WTC11 (cell line): Measurements from ENCODE around the gene TES. TPM values are rescaled to one million over a fixed set of nuclear protein-coding genes. Genes with fewer than 3 reads are reported as not detected.

Experiments used
- ATAC-seq: fragments of 200-7000 bp; cut with Tn5 transposase; 2 replicates; pipeline ENCODE4 v1.10.0; 2021; ENCODE audit warnings: mild to moderate bottlenecking, moderate library complexity
- CTCF ChIA-PET: fragments of 300-600 bp; sonication (Branson Sonifier 250); formaldehyde crosslinking; loops from one replicate; lab custom pipeline; 2021; ENCODE audit warnings: antibody characterized with exemption; lab: Charles Lee
- POLR2A ChIA-PET: fragments of 350-600 bp; sonication (Branson Sonifier 250); formaldehyde crosslinking; loops from one replicate; lab custom pipeline; 2021; ENCODE audit warnings: antibody characterized with exemption; lab: Charles Lee
- DNase-seq: peaks from one replicate; pipeline ENCODE4 v3.0.0; 2021; ENCODE audit warnings: low spot score
- H3K27ac Mint-ChIP-seq: 2 replicates; pipeline ENCODE4 v1.8.0; 2021; ENCODE audit warnings: mixed read lengths
- H3K27me3 Mint-ChIP-seq: 2 replicates; pipeline ENCODE4 v1.8.0; 2021; ENCODE audit warnings: low read depth, mild to moderate bottlenecking, moderate library complexity, mixed read lengths
- H3K36me3 Mint-ChIP-seq: 2 replicates; pipeline ENCODE4 v1.8.0; 2021; ENCODE audit warnings: mixed read lengths
- H3K4me1 Mint-ChIP-seq: 2 replicates; pipeline ENCODE4 v1.8.0; 2022; ENCODE audit warnings: mixed read lengths
- H3K4me3 Mint-ChIP-seq: 2 replicates; pipeline ENCODE4 v1.8.0; 2021; ENCODE audit warnings: mild to moderate bottlenecking, moderate library complexity, mixed read lengths
- H3K9me3 Mint-ChIP-seq: 2 replicates; pipeline ENCODE4 v1.8.0; 2021; ENCODE audit warnings: mixed read lengths
- CREM ChIP-seq: sonication (generic); formaldehyde crosslinking; IDR thresholded peaks from 2 replicates; pipeline ENCODE4 v1.8.1; 2022; ENCODE audit warnings: mild to moderate bottlenecking, missing genetic modification reagents, moderate library complexity
- ESRRA ChIP-seq: sonication (generic); formaldehyde crosslinking; IDR thresholded peaks from 2 replicates; pipeline ENCODE4 v1.8.1; 2022; ENCODE audit warnings: mild to moderate bottlenecking, missing genetic modification reagents, borderline replicate concordance
- JUN ChIP-seq: sonication (generic); formaldehyde crosslinking; IDR thresholded peaks from 2 replicates; pipeline ENCODE4 v1.8.0; 2023; ENCODE audit warnings: mild to moderate bottlenecking, missing genetic modification reagents
- NFATC4 ChIP-seq: fragments of 250-450 bp; sonication (Bioruptor Pico); IDR thresholded peaks from 2 replicates; pipeline ENCODE4 v1.9.0; 2021; ENCODE audit warnings: mild to moderate bottlenecking
- NR3C1 ChIP-seq: sonication (generic); formaldehyde crosslinking; conservative IDR thresholded peaks from 2 replicates; pipeline ENCODE4 v1.8.1; 2023; ENCODE audit warnings: low read depth, mild to moderate bottlenecking, missing genetic modification reagents
- total RNA-seq: library from RNA; stranded (reverse); gene quantifications from 3 replicates; pipeline ENCODE4 v1.2.3, GENCODE V29; 2021
- TF ChIP-seq, protein P1 (sequence below): sonication (generic); formaldehyde crosslinking; conservative IDR thresholded peaks from 2 replicates; pipeline ENCODE4 v1.8.1; 2023; ENCODE audit warnings: mild to moderate bottlenecking, low read depth, missing genetic modification reagents, moderate library complexity
- TF ChIP-seq, protein P2 (sequence below): fragments of 250-450 bp; sonication (Bioruptor Pico); IDR thresholded peaks from 2 replicates; pipeline ENCODE4 v1.9.0; 2021; ENCODE audit warnings: mild to moderate bottlenecking
- TF ChIP-seq, protein P3 (sequence below): sonication (generic); formaldehyde crosslinking; IDR thresholded peaks from 2 replicates; pipeline ENCODE4 v1.8.1; 2023; ENCODE audit warnings: mild to moderate bottlenecking, missing genetic modification reagents
- TF ChIP-seq, protein P4 (sequence below): fragments of 200-600 bp; IDR thresholded peaks from 2 replicates; pipeline ENCODE4 v1.8.0; 2022; ENCODE audit warnings: antibody characterized with exemption
- TF ChIP-seq, protein P5 (sequence below): sonication (generic); formaldehyde crosslinking; IDR thresholded peaks from 2 replicates; pipeline ENCODE4 v1.8.1; 2023; ENCODE audit warnings: mild to moderate bottlenecking, missing genetic modification reagents

Gene TES
- total RNA-seq, 1 experiment from 2014 or later: 48.5 TPM

DNA sequence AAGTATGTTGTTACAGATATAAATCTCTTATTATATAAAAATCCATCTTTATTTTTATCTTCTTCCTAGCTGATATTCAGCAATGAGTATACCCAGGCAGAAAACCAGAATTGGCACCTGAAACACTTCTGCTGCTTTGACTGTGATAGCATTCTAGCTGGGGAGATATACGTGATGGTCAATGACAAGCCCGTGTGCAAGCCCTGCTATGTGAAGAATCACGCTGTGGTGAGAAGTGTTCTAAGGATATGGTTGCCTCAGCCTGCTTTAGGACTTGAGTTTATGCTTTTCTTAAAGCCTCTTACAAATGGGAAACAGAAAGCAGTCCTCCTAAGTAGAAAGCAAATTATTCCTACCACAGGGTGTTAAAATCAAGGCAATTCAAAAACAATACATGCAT is 41.9 kb downstream of the TES start (continued):
- TF ChIP-seq, protein P1, sequence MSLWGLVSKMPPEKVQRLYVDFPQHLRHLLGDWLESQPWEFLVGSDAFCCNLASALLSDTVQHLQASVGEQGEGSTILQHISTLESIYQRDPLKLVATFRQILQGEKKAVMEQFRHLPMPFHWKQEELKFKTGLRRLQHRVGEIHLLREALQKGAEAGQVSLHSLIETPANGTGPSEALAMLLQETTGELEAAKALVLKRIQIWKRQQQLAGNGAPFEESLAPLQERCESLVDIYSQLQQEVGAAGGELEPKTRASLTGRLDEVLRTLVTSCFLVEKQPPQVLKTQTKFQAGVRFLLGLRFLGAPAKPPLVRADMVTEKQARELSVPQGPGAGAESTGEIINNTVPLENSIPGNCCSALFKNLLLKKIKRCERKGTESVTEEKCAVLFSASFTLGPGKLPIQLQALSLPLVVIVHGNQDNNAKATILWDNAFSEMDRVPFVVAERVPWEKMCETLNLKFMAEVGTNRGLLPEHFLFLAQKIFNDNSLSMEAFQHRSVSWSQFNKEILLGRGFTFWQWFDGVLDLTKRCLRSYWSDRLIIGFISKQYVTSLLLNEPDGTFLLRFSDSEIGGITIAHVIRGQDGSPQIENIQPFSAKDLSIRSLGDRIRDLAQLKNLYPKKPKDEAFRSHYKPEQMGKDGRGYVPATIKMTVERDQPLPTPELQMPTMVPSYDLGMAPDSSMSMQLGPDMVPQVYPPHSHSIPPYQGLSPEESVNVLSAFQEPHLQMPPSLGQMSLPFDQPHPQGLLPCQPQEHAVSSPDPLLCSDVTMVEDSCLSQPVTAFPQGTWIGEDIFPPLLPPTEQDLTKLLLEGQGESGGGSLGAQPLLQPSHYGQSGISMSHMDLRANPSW (CRISPR knock-in tag): no peak
- no peak for TF ChIP-seq ESRRA (CRISPR knock-in tag)
- TF ChIP-seq, protein P2, sequence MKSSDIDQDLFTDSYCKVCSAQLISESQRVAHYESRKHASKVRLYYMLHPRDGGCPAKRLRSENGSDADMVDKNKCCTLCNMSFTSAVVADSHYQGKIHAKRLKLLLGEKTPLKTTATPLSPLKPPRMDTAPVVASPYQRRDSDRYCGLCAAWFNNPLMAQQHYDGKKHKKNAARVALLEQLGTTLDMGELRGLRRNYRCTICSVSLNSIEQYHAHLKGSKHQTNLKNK (CRISPR knock-in tag): no peak

DNA sequence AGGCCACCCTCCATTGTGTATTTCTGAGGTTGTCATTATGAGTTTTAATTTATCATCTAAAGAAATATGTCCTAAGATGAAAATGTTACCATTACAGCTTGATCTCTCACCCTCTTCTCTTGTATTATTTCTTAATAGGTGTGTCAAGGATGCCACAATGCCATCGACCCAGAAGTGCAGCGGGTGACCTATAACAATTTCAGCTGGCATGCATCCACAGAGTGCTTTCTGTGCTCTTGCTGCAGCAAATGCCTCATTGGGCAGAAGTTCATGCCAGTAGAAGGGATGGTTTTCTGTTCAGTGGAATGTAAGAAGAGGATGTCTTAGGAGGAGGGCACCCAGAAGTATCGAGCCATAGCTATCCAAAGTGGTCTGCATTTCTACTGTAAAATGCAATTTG is 46.8 kb downstream of the TES start:
- H3K27ac Mint-ChIP-seq: no peak overlapping the region
- peaks cover 14% of the 10 kb centered on the region for H3K4me1 Mint-ChIP-seq
- no peaks in the 10 kb centered on the region for H3K9me3 Mint-ChIP-seq
- no peak for ATAC-seq
- CTCF ChIA-PET: interaction anchor here (0.8 to 4.7 kb wide), 4 partner anchors 77 to 332 kb away, joined by 3 to 27 read pairs (median 4); partner anchors contain the start of gene CAV1
- no peaks in the 10 kb centered on the region for H3K27me3 Mint-ChIP-seq
- H3K36me3 Mint-ChIP-seq: peaks cover 8% of the 10 kb centered on the region
- POLR2A ChIA-PET: no interaction called here
- DNase-seq: no peak
- TF ChIP-seq CREM (no peak), JUN (CRISPR knock-in tag) (no peak), NR3C1 (no peak)
- TF ChIP-seq, protein P1 (CRISPR knock-in tag): no peak
- TF ChIP-seq, protein P3, sequence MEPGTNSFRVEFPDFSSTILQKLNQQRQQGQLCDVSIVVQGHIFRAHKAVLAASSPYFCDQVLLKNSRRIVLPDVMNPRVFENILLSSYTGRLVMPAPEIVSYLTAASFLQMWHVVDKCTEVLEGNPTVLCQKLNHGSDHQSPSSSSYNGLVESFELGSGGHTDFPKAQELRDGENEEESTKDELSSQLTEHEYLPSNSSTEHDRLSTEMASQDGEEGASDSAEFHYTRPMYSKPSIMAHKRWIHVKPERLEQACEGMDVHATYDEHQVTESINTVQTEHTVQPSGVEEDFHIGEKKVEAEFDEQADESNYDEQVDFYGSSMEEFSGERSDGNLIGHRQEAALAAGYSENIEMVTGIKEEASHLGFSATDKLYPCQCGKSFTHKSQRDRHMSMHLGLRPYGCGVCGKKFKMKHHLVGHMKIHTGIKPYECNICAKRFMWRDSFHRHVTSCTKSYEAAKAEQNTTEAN (CRISPR knock-in tag): no peak
- H3K4me3 Mint-ChIP-seq: no peak overlapping the region

DNA sequence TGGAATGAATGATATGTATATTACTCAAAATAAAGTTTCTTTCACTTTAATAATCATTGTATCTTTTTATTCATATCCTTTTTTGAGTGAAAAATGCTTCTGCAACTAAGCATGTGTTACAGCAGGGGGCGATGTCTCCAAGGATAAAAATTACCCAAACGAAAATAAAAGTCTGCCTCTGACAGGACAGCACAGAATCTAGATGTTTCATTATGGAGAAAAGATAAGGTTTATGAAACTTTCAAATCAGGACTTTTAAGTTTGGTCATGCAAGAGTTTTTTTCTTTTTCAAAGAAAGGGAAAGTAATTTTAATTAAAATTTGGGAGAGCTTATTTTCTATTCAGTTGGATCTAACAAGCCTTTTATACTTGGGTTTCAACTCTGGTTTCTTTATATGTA is 48.4 kb downstream of the TES start:
- H3K36me3 Mint-ChIP-seq: peaks cover 2% of the 10 kb centered on the region; the same call in 1 of the 2 replicates
- POLR2A ChIA-PET: no interaction called here
- no peak for TF ChIP-seq NFATC4
- TF ChIP-seq, protein P4, sequence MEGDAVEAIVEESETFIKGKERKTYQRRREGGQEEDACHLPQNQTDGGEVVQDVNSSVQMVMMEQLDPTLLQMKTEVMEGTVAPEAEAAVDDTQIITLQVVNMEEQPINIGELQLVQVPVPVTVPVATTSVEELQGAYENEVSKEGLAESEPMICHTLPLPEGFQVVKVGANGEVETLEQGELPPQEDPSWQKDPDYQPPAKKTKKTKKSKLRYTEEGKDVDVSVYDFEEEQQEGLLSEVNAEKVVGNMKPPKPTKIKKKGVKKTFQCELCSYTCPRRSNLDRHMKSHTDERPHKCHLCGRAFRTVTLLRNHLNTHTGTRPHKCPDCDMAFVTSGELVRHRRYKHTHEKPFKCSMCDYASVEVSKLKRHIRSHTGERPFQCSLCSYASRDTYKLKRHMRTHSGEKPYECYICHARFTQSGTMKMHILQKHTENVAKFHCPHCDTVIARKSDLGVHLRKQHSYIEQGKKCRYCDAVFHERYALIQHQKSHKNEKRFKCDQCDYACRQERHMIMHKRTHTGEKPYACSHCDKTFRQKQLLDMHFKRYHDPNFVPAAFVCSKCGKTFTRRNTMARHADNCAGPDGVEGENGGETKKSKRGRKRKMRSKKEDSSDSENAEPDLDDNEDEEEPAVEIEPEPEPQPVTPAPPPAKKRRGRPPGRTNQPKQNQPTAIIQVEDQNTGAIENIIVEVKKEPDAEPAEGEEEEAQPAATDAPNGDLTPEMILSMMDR: peak; percentile 73
- H3K27ac Mint-ChIP-seq: no peak overlapping the region
- DNase-seq: no peak
- no peak overlapping the region for H3K4me3 Mint-ChIP-seq
- CTCF ChIA-PET: interaction anchor here (1.1 to 4.7 kb wide), 6 partner anchors 9 to 333 kb away, joined by 3 to 27 read pairs (median 7); partner anchors contain the start of gene CAV1
- ATAC-seq: no peak; the same call in 1 of the 2 replicates
- 0 out of 2 replicates have a peak, but pooled peaks cover under 1% of the 10 kb centered on the region for H3K4me1 Mint-ChIP-seq
- no peaks in the 10 kb centered on the region for H3K27me3 Mint-ChIP-seq
- H3K9me3 Mint-ChIP-seq: no peaks in the 10 kb centered on the region

DNA sequence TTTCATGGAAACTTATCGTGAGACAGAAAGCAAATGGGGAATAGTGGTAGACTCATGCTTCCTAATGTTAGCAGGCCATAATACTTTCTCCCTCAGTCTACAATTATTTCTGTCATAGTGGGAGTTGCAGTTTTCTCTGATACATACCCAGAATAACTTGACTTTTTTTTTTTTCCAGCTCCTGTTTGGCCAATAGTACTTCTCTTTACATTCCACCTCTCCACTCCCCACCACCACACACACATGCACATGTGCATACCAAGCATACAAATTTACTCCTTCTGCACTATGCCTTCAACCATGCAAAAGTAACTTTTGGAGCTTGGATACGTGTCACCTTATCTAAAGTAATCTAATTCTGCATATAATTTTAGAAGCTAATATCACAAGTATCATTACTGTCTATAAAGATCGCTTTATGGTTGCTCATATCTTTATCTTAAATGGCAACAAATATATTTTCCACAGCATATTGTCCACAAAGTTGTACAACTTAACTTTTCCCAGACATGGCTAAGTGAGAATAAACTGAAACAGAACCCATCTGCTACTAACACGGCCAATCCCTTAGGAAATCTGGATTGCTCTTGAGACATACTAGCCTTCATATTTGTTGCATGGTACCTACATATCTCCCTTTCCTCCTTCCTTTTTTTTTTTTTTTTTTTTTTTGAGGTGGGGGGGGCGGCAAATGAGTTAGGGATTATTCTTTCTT is 49.0 kb downstream of the TES start:
- DNase-seq (no peak), ATAC-seq (no peak)
- Mint-ChIP-seq H3K9me3 (no peaks in the 10 kb centered on the region), H3K27me3 (no peaks in the 10 kb centered on the region), H3K4me3 (no peak overlapping the region), H3K27ac (no peak overlapping the region), H3K4me1 (no peaks in the 10 kb centered on the region)
- ChIA-PET POLR2A (no interaction called here), CTCF (interaction anchor here (1.1 to 4.7 kb wide), 6 partner anchors 8 to 333 kb away, joined by 3 to 27 read pairs (median 7); partner anchors contain the start of gene CAV1)
- TF ChIP-seq, protein P5, sequence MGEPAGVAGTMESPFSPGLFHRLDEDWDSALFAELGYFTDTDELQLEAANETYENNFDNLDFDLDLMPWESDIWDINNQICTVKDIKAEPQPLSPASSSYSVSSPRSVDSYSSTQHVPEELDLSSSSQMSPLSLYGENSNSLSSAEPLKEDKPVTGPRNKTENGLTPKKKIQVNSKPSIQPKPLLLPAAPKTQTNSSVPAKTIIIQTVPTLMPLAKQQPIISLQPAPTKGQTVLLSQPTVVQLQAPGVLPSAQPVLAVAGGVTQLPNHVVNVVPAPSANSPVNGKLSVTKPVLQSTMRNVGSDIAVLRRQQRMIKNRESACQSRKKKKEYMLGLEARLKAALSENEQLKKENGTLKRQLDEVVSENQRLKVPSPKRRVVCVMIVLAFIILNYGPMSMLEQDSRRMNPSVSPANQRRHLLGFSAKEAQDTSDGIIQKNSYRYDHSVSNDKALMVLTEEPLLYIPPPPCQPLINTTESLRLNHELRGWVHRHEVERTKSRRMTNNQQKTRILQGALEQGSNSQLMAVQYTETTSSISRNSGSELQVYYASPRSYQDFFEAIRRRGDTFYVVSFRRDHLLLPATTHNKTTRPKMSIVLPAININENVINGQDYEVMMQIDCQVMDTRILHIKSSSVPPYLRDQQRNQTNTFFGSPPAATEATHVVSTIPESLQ (CRISPR knock-in tag): no peak
- TF ChIP-seq, all 79 proteins: peak for 0
- H3K36me3 Mint-ChIP-seq: no peaks in the 10 kb centered on the region
